Breast epithelium (tissue), 3 donors: ENCODE results near the gene LRRC38.

Experiments
- CTCF ChIP-seq, 3 donors: fragments of 450-650 bp; IDR thresholded peaks; one replicate each; pipeline ENCODE4 v1.5.1; 2016 to 2017; ENCODE audit warnings: antibody characterized with exemption in 3 of 3, mild to moderate bottlenecking in 3 of 3, moderate library complexity in 3 of 3
- POLR2A ChIP-seq: fragments of 450-650 bp; IDR thresholded peaks from one replicate; pipeline ENCODE4 v1.6.1; 2016; ENCODE audit warnings: antibody characterized with exemption, mild to moderate bottlenecking, moderate library complexity
- POLR2AphosphoS5 ChIP-seq, 3 donors: sonication (generic); formaldehyde crosslinking; IDR thresholded peaks; one replicate each; pipeline ENCODE4 v1.6.1; 2017; ENCODE audit warnings: antibody characterized with exemption in 3 of 3

DNA sequence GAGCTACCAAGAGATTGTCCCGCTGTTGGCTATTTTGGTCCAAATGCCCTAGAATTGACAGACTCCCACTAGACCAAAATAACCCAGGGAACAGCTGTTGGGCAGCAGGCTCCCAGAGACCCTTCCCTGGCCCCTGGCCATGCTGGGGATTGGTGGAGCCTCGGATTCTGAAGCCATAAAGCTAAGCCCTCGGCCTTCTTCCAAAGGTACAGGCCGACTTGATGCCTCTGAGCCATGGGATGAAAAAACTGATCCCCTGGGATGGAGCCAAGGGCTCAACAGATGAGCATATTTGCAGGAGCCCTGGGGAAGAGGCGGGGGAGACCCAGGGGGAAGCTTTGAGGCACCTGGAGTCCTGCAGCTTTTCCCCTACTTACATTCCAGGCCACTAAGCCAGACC is 1.0 kb upstream of the LRRC38 start:
- TF ChIP-seq POLR2A (no peak), POLR2AphosphoS5 (IDR thresholded peaks at IDR 0.05) (no peak), CTCF (IDR thresholded peaks at IDR 0.05) (no peak)
